IMR-90 (cell line): Measurements from ENCODE around the gene A1CF. TPM values are rescaled to one million over a fixed set of nuclear protein-coding genes. Genes with fewer than 3 reads are reported as not detected.

Experiments
- ATAC-seq: fragments of 200-7000 bp; cut with Tn5 transposase; 2 replicates; pipeline ENCODE4 v1.9.1; 2020; ENCODE audit warnings: low read depth, mild to moderate bottlenecking, moderate library complexity
- BruUV-seq: library from RNA; stranded (reverse); fragments of 400-500 nt; replicated peaks from 2 replicates; lab custom pipeline; 2021; lab: Mats Ljungman, UMichigan
- CTCF ChIA-PET: fragments of 300-600 bp; formaldehyde crosslinking; extraction: SDS; loops from one replicate; lab custom pipeline; 2021; ENCODE audit warnings: antibody characterized with exemption; lab: Yijun Ruan, JAX
- POLR2A ChIA-PET: fragments of 300-600 bp; sonication (Branson Sonifier 250); formaldehyde crosslinking; loops from one replicate; lab custom pipeline; 2022; ENCODE audit warnings: antibody characterized with exemption; ENCODE audit not compliant: unreplicated experiment; lab: Charles Lee
- DNase-seq: peaks from one replicate; pipeline ENCODE4 v3.0.0; 2013
- H2AFZ ChIP-seq: replicated peaks from 2 replicates; pipeline ENCODE3; 2013; ENCODE audit warnings: low read length, mild to moderate bottlenecking; ENCODE audit not compliant: poor library complexity
- H2AK5ac ChIP-seq: 2 replicates; pipeline ENCODE4 v1.6.1; 2013; ENCODE audit warnings: low read depth, low read length, inconsistent platforms
- H2AK9ac ChIP-seq: replicated peaks from 2 replicates; pipeline ENCODE3; 2013; ENCODE audit warnings: mild to moderate bottlenecking, low read depth, low read length, moderate library complexity; ENCODE audit not compliant: poor library complexity
- H2BK120ac ChIP-seq: 2 replicates; pipeline ENCODE4 v1.6.1; 2013; ENCODE audit warnings: low read depth, low read length, inconsistent platforms
- H2BK15ac ChIP-seq: 3 replicates; pipeline ENCODE4 v1.6.1; 2013; ENCODE audit warnings: low read depth, low read length, inconsistent platforms
- H2BK20ac ChIP-seq: 2 replicates; pipeline ENCODE4 v1.6.1; 2013; ENCODE audit warnings: low read depth, mild to moderate bottlenecking, inconsistent platforms, low read length, moderate library complexity
- H2BK5ac ChIP-seq: 2 replicates; pipeline ENCODE4 v1.6.1; 2013; ENCODE audit warnings: mild to moderate bottlenecking, low read depth, low read length, inconsistent platforms; ENCODE audit not compliant: poor library complexity, severe bottlenecking
- H3K14ac ChIP-seq: replicated peaks from 2 replicates; pipeline ENCODE4 v1.6.1; 2013; ENCODE audit warnings: low read depth, low read length, inconsistent platforms
- H3K18ac ChIP-seq: 2 replicates; pipeline ENCODE4 v1.6.1; 2013; ENCODE audit warnings: low read depth, low read length, control low read depth
- H3K23ac ChIP-seq: 2 replicates; pipeline ENCODE4 v1.6.1; 2013; ENCODE audit warnings: low read depth, low read length, inconsistent platforms
- H3K27ac ChIP-seq: 2 replicates; pipeline ENCODE4 v1.5.1; 2013; ENCODE audit warnings: mild to moderate bottlenecking, control low read depth, low read length; ENCODE audit not compliant: insufficient read depth
- H3K27me3 ChIP-seq: 2 replicates; pipeline ENCODE4 v1.6.1; 2013; ENCODE audit warnings: low read length; ENCODE audit not compliant: control insufficient read depth, insufficient read depth
- H3K36me3 ChIP-seq: 2 replicates; pipeline ENCODE4 v1.6.1; 2013; ENCODE audit warnings: low read length, mixed read lengths; ENCODE audit not compliant: control insufficient read depth, insufficient read depth
- H3K4ac ChIP-seq: 2 replicates; pipeline ENCODE4 v1.6.1; 2013; ENCODE audit warnings: low read depth, low read length, inconsistent platforms
- H3K4me1 ChIP-seq: 2 replicates; pipeline ENCODE4 v1.6.1; 2013; ENCODE audit warnings: low read length, mixed read lengths; ENCODE audit not compliant: control insufficient read depth, insufficient read depth
- H3K4me2 ChIP-seq: 2 replicates; pipeline ENCODE4 v1.6.1; 2013; ENCODE audit warnings: low read depth, mild to moderate bottlenecking, control low read depth, low read length, moderate library complexity
- H3K4me3 ChIP-seq: 2 replicates; pipeline ENCODE4 v1.5.1; 2013; ENCODE audit warnings: low read depth, mild to moderate bottlenecking, control low read depth, low read length, moderate library complexity; ENCODE audit not compliant: insufficient read depth
- H3K56ac ChIP-seq: 2 replicates; pipeline ENCODE4 v1.6.1; 2013; ENCODE audit warnings: low read length, inconsistent platforms; ENCODE audit not compliant: insufficient read depth; ENCODE audit errors: extremely low read depth
- H3K79me1 ChIP-seq, 2 experiments: 2 replicates each; pipeline ENCODE4 v1.6.1; 2013; ENCODE audit warnings: low read length in 2 of 2, inconsistent platforms in 1 of 2, low read depth in 1 of 2
- H3K9ac ChIP-seq: 2 replicates; pipeline ENCODE4 v1.6.1; 2013; ENCODE audit warnings: low read depth, low read length, control low read depth
- H3K9me1 ChIP-seq: 2 replicates; pipeline ENCODE4 v1.6.1; 2013; ENCODE audit warnings: low read length, inconsistent platforms; ENCODE audit not compliant: insufficient read depth
- H3K9me3 ChIP-seq: 2 replicates; pipeline ENCODE4 v1.6.1; 2013; ENCODE audit warnings: low read length; ENCODE audit not compliant: control insufficient read depth, insufficient read depth
- H4K20me1 ChIP-seq: 2 replicates; pipeline ENCODE4 v1.6.1; 2013; ENCODE audit warnings: low read length, inconsistent platforms; ENCODE audit not compliant: insufficient read depth
- H4K5ac ChIP-seq: 2 replicates; pipeline ENCODE4 v1.6.1; 2013; ENCODE audit warnings: mild to moderate bottlenecking, low read depth, low read length, control low read depth
- H4K8ac ChIP-seq, 2 experiments: 2 replicates each; pipeline ENCODE4 v1.6.1; 2013; ENCODE audit warnings: low read depth in 2 of 2, low read length in 2 of 2, control low read depth in 1 of 2, inconsistent platforms in 1 of 2
- H4K91ac ChIP-seq: 2 replicates; pipeline ENCODE4 v1.6.1; 2013; ENCODE audit warnings: low read depth, low read length, inconsistent platforms; ENCODE audit not compliant: insufficient read depth
- BHLHE40 ChIP-seq: fragments of 150-350 bp; IDR thresholded peaks from 2 replicates; pipeline ENCODE4 v1.6.1; 2016; ENCODE audit warnings: mild to moderate bottlenecking, low read depth, low read length
- CEBPB ChIP-seq: IDR thresholded peaks from 2 replicates; pipeline ENCODE4 v1.6.1; 2012; ENCODE audit warnings: low read depth, low read length, improper control_type of control experiment
- ELK1 ChIP-seq: fragments of 150-350 bp; IDR thresholded peaks from 2 replicates; pipeline ENCODE4 v1.6.1; 2016; ENCODE audit warnings: low read depth, mild to moderate bottlenecking, low read length, moderate library complexity, borderline replicate concordance
- MAZ ChIP-seq: IDR thresholded peaks from 2 replicates; pipeline ENCODE4 v1.6.1; 2012; ENCODE audit warnings: low read depth, mild to moderate bottlenecking, low read length, improper control_type of control experiment, moderate library complexity, borderline replicate concordance
- RCOR1 ChIP-seq: IDR thresholded peaks from 2 replicates; pipeline ENCODE4 v1.6.1; 2012; ENCODE audit warnings: mild to moderate bottlenecking, low read length, improper control_type of control experiment; ENCODE audit not compliant: insufficient replicate concordance
- SMC3 ChIP-seq: fragments of 150-350 bp; IDR thresholded peaks from 2 replicates; pipeline ENCODE4 v1.6.1; 2016; ENCODE audit warnings: low read depth, mild to moderate bottlenecking, antibody characterized with exemption, low read length, moderate library complexity
- USF2 ChIP-seq: fragments of 150-350 bp; IDR thresholded peaks from 2 replicates; pipeline ENCODE4 v1.6.1; 2017; ENCODE audit warnings: mild to moderate bottlenecking, antibody characterized with exemption, low read length, low read depth
- WGBS, 2 experiments: methylation state at CpG; one replicate each; pipeline versions ENCODE4 v1.1.5 to v1.1.7; 2013; ENCODE audit warnings: missing lambda C conversion rate in 2 of 2; ENCODE audit not compliant: insufficient read length in 1 of 2; ENCODE audit errors: extremely low coverage in 2 of 2; 5-methylcytosine and 5-hydroxymethylcytosine counted together
- dilution Hi-C: fragments of 300-500 bp; cut with HindIII; formaldehyde crosslinking; loops from one replicate; pipeline ENCODE4 v1.14.3; 2018; ENCODE audit warnings: low sequenced_read_pairs; ENCODE audit not compliant: unreplicated experiment
- in situ Hi-C: fragments of 300-500 bp; cut with MboI; formaldehyde crosslinking; loops from 3 replicates; pipeline ENCODE4 v1.14.3; 2019; ENCODE audit warnings: low sequenced_read_pairs, inconsistent platforms, mixed read lengths
- intact Hi-C: fragments of 100-400 bp; cut with micrococcal nuclease; formaldehyde crosslinking; loops from 2 replicates; pipeline ENCODE4 v1.10.0; 2022
- polyA plus RNA-seq, 3 experiments: library from polyadenylated mRNA; depleted of rRNA; stranded (reverse); fragments of >200 nt; gene quantifications; 2 replicates each; pipeline ENCODE4 v1.2.3, GENCODE V29; 2012; ENCODE audit warnings: low replicate concordance in 1 of 3
- total RNA-seq: library from RNA; depleted of rRNA; stranded (reverse); fragments of >200 nt; gene quantifications from 2 replicates; pipeline ENCODE4 v1.2.3, GENCODE V29; 2012

A1CF gene
- total and polyA plus RNA-seq, 2 of the 4 experiments (the other 2 are of a cell fraction) = not detected

GRCh38 chr10:50850578-50851230 is 34.7 kb downstream of the A1CF start:
- Histone ChIP-seq H2BK20ac (no peak overlapping the region), H3K27me3 (no peaks in the 10 kb centered on the region), H2AFZ (no peak overlapping the region), H3K4me3 (no peak overlapping the region), H4K20me1 (no peaks in the 10 kb centered on the region), H4K5ac (no peak overlapping the region), H4K91ac (no peak overlapping the region), H3K23ac (no peak overlapping the region), H3K9me3 (no peaks in the 10 kb centered on the region), H3K79me1 (no peaks in the 10 kb centered on the region), H3K4me1 (peaks cover 2% of the 10 kb centered on the region; the same call in 1 of the 2 replicates), H3K4me2 (no peak overlapping the region), H2BK120ac (no peak overlapping the region), H2BK5ac (no peak overlapping the region), H3K56ac (no peak overlapping the region), H3K36me3 (no peaks in the 10 kb centered on the region), H2AK5ac (no peak overlapping the region), H3K9me1 (no peaks in the 10 kb centered on the region), H3K4ac (no peak overlapping the region), H4K8ac (peak overlapping the region in 1 of 2 experiments; percentile 32; a peak in 1 of 4 replicates), H2BK15ac (peak overlapping the region; percentile 57; the same call in 1 of the 3 replicates), H3K27ac (no peak overlapping the region), H2AK9ac (no peak overlapping the region), H3K14ac (0 out of 2 replicates have a peak overlapping the region, but pooled peaks have one; percentile 5), H3K18ac (no peak overlapping the region), H3K9ac (no peak overlapping the region)
- DNase-seq = no peak
- no peak for TF ChIP-seq USF2
- TF ChIP-seq SMC3 = no peak
- no peak for TF ChIP-seq ELK1
- no peak for TF ChIP-seq CEBPB
- TF ChIP-seq MAZ = no peak
- TF ChIP-seq RCOR1 = no peak
- TF ChIP-seq BHLHE40 = no peak
- dilution Hi-C loops (no loop called here), intact Hi-C loops (no loop called here), in situ Hi-C loops (no loop called here)
- no TSS peak for BruUV-seq
- POLR2A ChIA-PET = no interaction called here
- peak; percentile 14; the same call in 1 of the 2 replicates for ATAC-seq
- WGBS, 2 experiments = no CpG with 5 or more reads among the region's 5 CpGs
- CTCF ChIA-PET = no interaction called here
